ENCODE data around the gene MAP1LC3B2.

GRCh38 chr12:116528498-116528897, 30.7 kb upstream of the MAP1LC3B2 start:
- TF ChIP-seq POLR2AphosphoS5 (IDR thresholded peaks at IDR 0.05; ENCODE audit: low read depth, low read length) (no peak), CTCF (IDR thresholded peaks at IDR 0.05) (no peak), REST (IDR thresholded peaks at IDR 0.05; ENCODE audit: insufficient read depth in 1 of 2, low read depth in 2 of 2, low read length in 1 of 2) (no peak), SIN3A (IDR thresholded peaks at IDR 0.05; ENCODE audit: borderline replicate concordance, insufficient read depth, low read depth, low read length) (no peak)
